Subcutaneous abdominal adipose tissue (tissue), 5 donors: ENCODE measurements around the gene PRMT9.
A peak's percentile ranks its signal among the peaks of the same experiment; 100 is the strongest.

Experiments used
- H3K27ac ChIP-seq: one replicate; pipeline ENCODE4 v1.7.0; 2013; ENCODE audit warnings: low read depth, mild to moderate bottlenecking, inconsistent platforms, low read length, moderate library complexity
- H3K27me3 ChIP-seq, 5 donors: one replicate each; pipeline ENCODE4 v1.7.0; 2013; ENCODE audit warnings: low read length in 5 of 5, inconsistent platforms in 1 of 5; ENCODE audit not compliant: control insufficient read depth in 5 of 5, insufficient read depth in 4 of 5
- H3K36me3 ChIP-seq, 5 donors: one replicate each; pipeline ENCODE4 v1.7.0; 2013; ENCODE audit warnings: low read length in 5 of 5; ENCODE audit not compliant: control insufficient read depth in 5 of 5, insufficient read depth in 5 of 5
- H3K4me1 ChIP-seq, 5 donors: one replicate each; pipeline ENCODE4 v1.7.0; 2013; ENCODE audit warnings: low read length in 5 of 5, mild to moderate bottlenecking in 3 of 5, moderate library complexity in 1 of 5; ENCODE audit not compliant: control insufficient read depth in 5 of 5, insufficient read depth in 5 of 5
- H3K4me3 ChIP-seq, 5 donors: one replicate each; pipeline ENCODE4 v1.7.0; 2013; ENCODE audit warnings: low read length in 5 of 5, low read depth in 1 of 5
- H3K9ac ChIP-seq, 5 donors: one replicate each; pipeline ENCODE4 v1.7.0; 2013; ENCODE audit warnings: low read length in 5 of 5, mild to moderate bottlenecking in 4 of 5, moderate library complexity in 3 of 5
- H3K9me3 ChIP-seq, 5 donors: one replicate each; pipeline ENCODE4 v1.7.0; 2013; ENCODE audit warnings: low read length in 5 of 5; ENCODE audit not compliant: control insufficient read depth in 5 of 5
- donor health status: healthy.
- donor health status: healthy.
- donor health status: healthy.
- donor health status: healthy.
- donor health status: healthy.

PRMT9 gene

GRCh38 chr4:147717878-147718277 is 33.9 kb upstream of the PRMT9 start:
- H3K4me1 ChIP-seq, result peaks cover 0 to 22% (median 11%) of the 10 kb centered on the region in 5 donors
- no peaks in the 10 kb centered on the region for H3K36me3 ChIP-seq
- H3K9ac ChIP-seq, result no peak overlapping the region
- H3K9me3 ChIP-seq, result no peaks in the 10 kb centered on the region
- H3K27me3 ChIP-seq, result no peaks in the 10 kb centered on the region
- H3K4me3 ChIP-seq, result no peak overlapping the region
- no peak overlapping the region for H3K27ac ChIP-seq

- no peaks in the 10 kb centered on the region for H3K27me3 ChIP-seq
- peaks cover 0 to 18% (median 8%) of the 10 kb centered on the region in 5 donors for H3K4me1 ChIP-seq
- H3K36me3 ChIP-seq, result no peaks in the 10 kb centered on the region
- H3K27ac ChIP-seq, result peak overlapping the region; percentile 68
- H3K4me3 ChIP-seq, result no peak overlapping the region
- H3K9me3 ChIP-seq, result no peaks in the 10 kb centered on the region
- no peak overlapping the region for H3K9ac ChIP-seq
Measured at GRCh38 chr4:147714575-147715401, 30.8 kb upstream of the PRMT9 start.

GRCh38 chr4:147709999-147710398 is 26.0 kb upstream of the PRMT9 start:
- H3K27me3 ChIP-seq, result no peaks in the 10 kb centered on the region
- peaks cover 0 to 21% (median 11%) of the 10 kb centered on the region in 5 donors for H3K4me1 ChIP-seq
- H3K4me3 ChIP-seq, result no peak overlapping the region
- H3K9me3 ChIP-seq, result no peaks in the 10 kb centered on the region
- no peak overlapping the region for H3K27ac ChIP-seq
- no peaks in the 10 kb centered on the region for H3K36me3 ChIP-seq
- no peak overlapping the region for H3K9ac ChIP-seq

- Histone ChIP-seq H3K9me3 (no peaks in the 10 kb centered on the region), H3K4me3 (peak overlapping the region in 3 of 5 donors; percentile 28 to 51 (median 38))
Measured at GRCh38 chr4:147707892-147708672, 24.1 kb upstream of the PRMT9 start.

GRCh38 chr4:147704846-147705245 is 20.9 kb upstream of the PRMT9 start:
- H3K4me1 ChIP-seq, result peaks cover 0 to 7% (median 4%) of the 10 kb centered on the region in 5 donors
- no peaks in the 10 kb centered on the region for H3K9me3 ChIP-seq
- no peak overlapping the region for H3K4me3 ChIP-seq
- H3K27me3 ChIP-seq, result no peaks in the 10 kb centered on the region
- no peak overlapping the region for H3K27ac ChIP-seq
- H3K36me3 ChIP-seq, result no peaks in the 10 kb centered on the region
- H3K9ac ChIP-seq, result no peak overlapping the region

More at GRCh38 chr4:147707892-147708672, 24.1 kb upstream of the PRMT9 start:
- Histone ChIP-seq H3K27ac (no peak overlapping the region), H3K27me3 (no peaks in the 10 kb centered on the region), H3K9ac (no peak overlapping the region), H3K36me3 (no peaks in the 10 kb centered on the region), H3K4me1 (peaks cover 0 to 7% (median 4%) of the 10 kb centered on the region in 5 donors)

GRCh38 chr4:147696866-147697265 is 12.9 kb upstream of the PRMT9 start:
- Histone ChIP-seq H3K27ac (no peak overlapping the region), H3K4me1 (no peaks in the 10 kb centered on the region), H3K27me3 (no peaks in the 10 kb centered on the region), H3K4me3 (no peak overlapping the region), H3K9me3 (no peaks in the 10 kb centered on the region), H3K9ac (no peak overlapping the region), H3K36me3 (no peaks in the 10 kb centered on the region)

- no peak overlapping the region for H3K4me3 ChIP-seq
- no peaks in the 10 kb centered on the region for H3K27me3 ChIP-seq
- H3K27ac ChIP-seq, result no peak overlapping the region
- H3K4me1 ChIP-seq, result no peaks in the 10 kb centered on the region
- H3K9ac ChIP-seq, result no peak overlapping the region
- no peaks in the 10 kb centered on the region for H3K9me3 ChIP-seq
- H3K36me3 ChIP-seq, result no peaks in the 10 kb centered on the region
Measured at GRCh38 chr4:147693218-147693617, 9.3 kb upstream of the PRMT9 start.

GRCh38 chr4:147691820-147692219 is 7.9 kb upstream of the PRMT9 start:
- Histone ChIP-seq H3K27me3 (no peaks in the 10 kb centered on the region), H3K9me3 (no peaks in the 10 kb centered on the region), H3K4me3 (no peak overlapping the region), H3K9ac (no peak overlapping the region), H3K4me1 (no peaks in the 10 kb centered on the region), H3K36me3 (no peaks in the 10 kb centered on the region), H3K27ac (no peak overlapping the region)

- H3K9ac ChIP-seq, result no peak overlapping the region
- H3K27ac ChIP-seq, result no peak overlapping the region
- peaks cover 0 to 7% (median 7%) of the 10 kb centered on the region in 5 donors for H3K4me1 ChIP-seq
- no peaks in the 10 kb centered on the region for H3K27me3 ChIP-seq
- no peak overlapping the region for H3K4me3 ChIP-seq
- no peaks in the 10 kb centered on the region for H3K36me3 ChIP-seq
- H3K9me3 ChIP-seq, result no peaks in the 10 kb centered on the region
Measured at GRCh38 chr4:147689067-147689466, 5.1 kb upstream of the PRMT9 start.

GRCh38 chr4:147683188-147683591 is 773 bp downstream of the PRMT9 start:
- Histone ChIP-seq H3K27ac (peak overlapping the region; percentile 92), H3K4me3 (peak overlapping the region; percentile 82 to 99 (median 90)), H3K4me1 (peaks cover 0 to 24% (median 20%) of the 10 kb centered on the region in 5 donors), H3K9ac (peak overlapping the region; percentile 52 to 90 (median 83)), H3K27me3 (no peaks in the 10 kb centered on the region), H3K9me3 (no peaks in the 10 kb centered on the region), H3K36me3 (peaks cover 0 to 14% (median 7%) of the 10 kb centered on the region in 5 donors)
